Breast epithelium (tissue), 4 donors: Measurements from ENCODE around the gene MYL12A. TPM values are rescaled to one million over a fixed set of nuclear protein-coding genes. Genes with fewer than 3 reads are reported as not detected.

Source experiments
- DNase-seq, 2 donors: peaks; one replicate each; pipeline ENCODE4 v3.0.0-alpha.2; 2019; ENCODE audit warnings: low spot score in 2 of 2
- H3K27ac ChIP-seq, 2 donors: fragments of 200-600 bp; sonication (generic) in 1 of 2; one replicate each; pipeline ENCODE4 v1.5.1; 2016 to 2019; ENCODE audit warnings: mild to moderate bottlenecking in 1 of 2
- H3K27me3 ChIP-seq, 2 donors: fragments of 200-600 bp; sonication (generic) in 1 of 2; one replicate each; pipeline versions ENCODE4 v1.5.1 to v1.6.0; 2017 to 2019; ENCODE audit warnings: control low read depth in 1 of 2, mild to moderate bottlenecking in 1 of 2
- H3K36me3 ChIP-seq: fragments of 200-600 bp; one replicate; pipeline ENCODE4 v1.5.1; 2019
- H3K4me1 ChIP-seq, 2 donors: fragments of 200-600 bp; sonication (generic); one replicate each; pipeline ENCODE4 v1.5.1; 2016 to 2019; ENCODE audit warnings: control low read depth in 1 of 2
- H3K4me3 ChIP-seq, 3 donors: fragments of 200-600 bp; sonication (generic); 1 replicate in 2 of 3; 2 replicates in 1 of 3; pipeline ENCODE4 v1.5.1; 2016 to 2019; ENCODE audit warnings: mild to moderate bottlenecking in 3 of 3, moderate library complexity in 2 of 3
- H3K9me3 ChIP-seq, 2 donors: fragments of 200-600 bp; sonication (generic) in 1 of 2; one replicate each; pipeline ENCODE4 v1.5.1; 2016 to 2019; ENCODE audit warnings: control low read depth in 1 of 2
- POLR2A ChIP-seq: fragments of 450-650 bp; IDR thresholded peaks from one replicate; pipeline ENCODE4 v1.6.1; 2016; ENCODE audit warnings: antibody characterized with exemption, mild to moderate bottlenecking, moderate library complexity
- POLR2AphosphoS5 ChIP-seq, 3 donors: sonication (generic); formaldehyde crosslinking; IDR thresholded peaks; one replicate each; pipeline ENCODE4 v1.6.1; 2017; ENCODE audit warnings: antibody characterized with exemption in 3 of 3
- intact Hi-C: fragments of 100-400 bp; cut with DNase I; formaldehyde crosslinking; loops from one replicate; pipeline ENCODE4 v1.15.1; 2023; ENCODE audit warnings: low total_unique reads
- total RNA-seq, 3 donors: library from RNA; depleted of rRNA; stranded (reverse); fragments of >200 nt; gene quantifications; one replicate each; pipeline ENCODE4 v1.1.0, GENCODE V29; 2016
- TF ChIP-seq, protein P1 (sequence below), 3 donors: fragments of 450-650 bp; IDR thresholded peaks; one replicate each; pipeline ENCODE4 v1.5.1; 2016 to 2017; ENCODE audit warnings: antibody characterized with exemption in 3 of 3, mild to moderate bottlenecking in 3 of 3, moderate library complexity in 3 of 3

The MYL12A gene
- total RNA-seq, 3 donors from 2014 or later, result 403 to 495 (median 444) TPM

GRCh38 chr18:3279201-3280185, 31.9 kb downstream of the MYL12A start:
- Histone ChIP-seq H3K4me3 (no peak overlapping the region), H3K27me3 (no peaks in the 10 kb centered on the region), H3K27ac (no peak overlapping the region), H3K4me1 (no peaks in the 10 kb centered on the region), H3K36me3 (no peaks in the 10 kb centered on the region), H3K9me3 (no peaks in the 10 kb centered on the region)
- intact Hi-C loops, result loop anchor here (10.0 kb wide), 1 partner anchor 395 kb away; no protein-coding TSS in a partner anchor
- DNase-seq, result no peak
- TF ChIP-seq, protein P1, sequence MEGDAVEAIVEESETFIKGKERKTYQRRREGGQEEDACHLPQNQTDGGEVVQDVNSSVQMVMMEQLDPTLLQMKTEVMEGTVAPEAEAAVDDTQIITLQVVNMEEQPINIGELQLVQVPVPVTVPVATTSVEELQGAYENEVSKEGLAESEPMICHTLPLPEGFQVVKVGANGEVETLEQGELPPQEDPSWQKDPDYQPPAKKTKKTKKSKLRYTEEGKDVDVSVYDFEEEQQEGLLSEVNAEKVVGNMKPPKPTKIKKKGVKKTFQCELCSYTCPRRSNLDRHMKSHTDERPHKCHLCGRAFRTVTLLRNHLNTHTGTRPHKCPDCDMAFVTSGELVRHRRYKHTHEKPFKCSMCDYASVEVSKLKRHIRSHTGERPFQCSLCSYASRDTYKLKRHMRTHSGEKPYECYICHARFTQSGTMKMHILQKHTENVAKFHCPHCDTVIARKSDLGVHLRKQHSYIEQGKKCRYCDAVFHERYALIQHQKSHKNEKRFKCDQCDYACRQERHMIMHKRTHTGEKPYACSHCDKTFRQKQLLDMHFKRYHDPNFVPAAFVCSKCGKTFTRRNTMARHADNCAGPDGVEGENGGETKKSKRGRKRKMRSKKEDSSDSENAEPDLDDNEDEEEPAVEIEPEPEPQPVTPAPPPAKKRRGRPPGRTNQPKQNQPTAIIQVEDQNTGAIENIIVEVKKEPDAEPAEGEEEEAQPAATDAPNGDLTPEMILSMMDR (IDR thresholded peaks at IDR 0.05), result no peak
- TF ChIP-seq POLR2A (no peak), POLR2AphosphoS5 (IDR thresholded peaks at IDR 0.05) (no peak)

GRCh38 chr18:3281456-3282400, 34.1 kb downstream of the MYL12A start:
- H3K36me3 ChIP-seq, result no peaks in the 10 kb centered on the region
- intact Hi-C loops, result no loop called here
- peak overlapping the region in 1 of 2 donors; percentile 14 for H3K27ac ChIP-seq
- TF ChIP-seq POLR2A, result no peak
- TF ChIP-seq, protein P1 (IDR thresholded peaks at IDR 0.05), result peak; percentile 68 to 88 (median 80)
- no peaks in the 10 kb centered on the region for H3K4me1 ChIP-seq
- no peaks in the 10 kb centered on the region for H3K9me3 ChIP-seq
- no peak overlapping the region for H3K4me3 ChIP-seq
- DNase-seq, result no peak
- H3K27me3 ChIP-seq, result no peaks in the 10 kb centered on the region

GRCh38 chr18:3283253-3283863, 35.8 kb downstream of the MYL12A start:
- H3K4me3 ChIP-seq, result no peak overlapping the region
- H3K4me1 ChIP-seq, result no peaks in the 10 kb centered on the region
- H3K27ac ChIP-seq, result peak overlapping the region; percentile 56 to 61
- H3K36me3 ChIP-seq, result no peaks in the 10 kb centered on the region
- no peak for DNase-seq
- TF ChIP-seq, protein P1 (IDR thresholded peaks at IDR 0.05), result no peak
- no peak for TF ChIP-seq POLR2A
- TF ChIP-seq POLR2AphosphoS5 (IDR thresholded peaks at IDR 0.05), result no peak
- no peaks in the 10 kb centered on the region for H3K9me3 ChIP-seq
- H3K27me3 ChIP-seq, result no peaks in the 10 kb centered on the region
- intact Hi-C loops, result no loop called here

- H3K36me3 ChIP-seq, result no peaks in the 10 kb centered on the region
- H3K27me3 ChIP-seq, result no peaks in the 10 kb centered on the region
- TF ChIP-seq POLR2AphosphoS5 (IDR thresholded peaks at IDR 0.05) (no peak), POLR2A (no peak)
- TF ChIP-seq, protein P1 (IDR thresholded peaks at IDR 0.05), result no peak
- intact Hi-C loops, result no loop called here
- H3K4me1 ChIP-seq, result no peaks in the 10 kb centered on the region
- DNase-seq, result no peak
- H3K9me3 ChIP-seq, result no peaks in the 10 kb centered on the region
- no peak overlapping the region for H3K4me3 ChIP-seq
- peak overlapping the region; percentile 56 to 61 for H3K27ac ChIP-seq
Measured at GRCh38 chr18:3283908-3284307, 36.3 kb downstream of the MYL12A start.
